Upper lobe of left lung (tissue), 6 donors: ENCODE measurements around the gene ZC3H8. TPM values are rescaled to one million over a fixed set of nuclear protein-coding genes. Genes with fewer than 3 reads are reported as not detected.

Experiments used
- ATAC-seq, 2 donors: fragments of 200-7000 bp; cut with Tn5 transposase; one replicate each; pipeline ENCODE4 v1.9.1; 2022; ENCODE audit warnings: mild to moderate bottlenecking in 2 of 2, moderate library complexity in 2 of 2; ENCODE audit not compliant: low FRiP score in 2 of 2
- DNase-seq, 2 donors: peaks; one replicate each; pipeline ENCODE4 v3.0.0-alpha.2; 2019 to 2020
- H3K27ac ChIP-seq, 4 donors: fragments of 200-600 bp; sonication (generic); one replicate each; pipeline ENCODE4 v1.5.1; 2016 to 2019
- H3K27me3 ChIP-seq, 4 donors: fragments of 200-600 bp; sonication (generic); one replicate each; pipeline ENCODE4 v1.5.1; 2017 to 2019
- H3K36me3 ChIP-seq, 4 donors: fragments of 200-600 bp; sonication (generic); one replicate each; pipeline ENCODE4 v1.5.1; 2016 to 2019
- H3K4me1 ChIP-seq, 4 donors: fragments of 200-600 bp; sonication (generic); one replicate each; pipeline ENCODE4 v1.5.1; 2018 to 2019
- H3K4me3 ChIP-seq, 4 donors: fragments of 200-600 bp; sonication (generic); one replicate each; pipeline ENCODE4 v1.5.1; 2017 to 2019; ENCODE audit warnings: mild to moderate bottlenecking in 2 of 4, moderate library complexity in 1 of 4
- H3K9me3 ChIP-seq, 4 donors: fragments of 200-600 bp; sonication (generic); one replicate each; pipeline ENCODE4 v1.5.1; 2018 to 2019
- CTCF ChIP-seq, 6 experiments: fragments of 450-650 bp in 4 of 6; fragments of 200-600 bp in 2 of 6; sonication (generic) in 2 of 6; IDR thresholded peaks; one replicate each; pipeline ENCODE4 v1.5.1; 2016 to 2019; ENCODE audit warnings: antibody characterized with exemption in 6 of 6
- EP300 ChIP-seq, 4 donors: sonication (generic); formaldehyde crosslinking; IDR thresholded peaks; one replicate each; pipeline ENCODE4 v1.5.1; 2017; ENCODE audit warnings: antibody characterized with exemption in 4 of 4, control low read depth in 2 of 4
- POLR2A ChIP-seq, 4 donors: fragments of 450-650 bp; IDR thresholded peaks; one replicate each; pipeline ENCODE4 v1.5.1; 2016 to 2017; ENCODE audit warnings: antibody characterized with exemption in 4 of 4, mild to moderate bottlenecking in 2 of 4
- POLR2AphosphoS5 ChIP-seq, 2 donors: sonication (generic); formaldehyde crosslinking; IDR thresholded peaks; one replicate each; pipeline ENCODE4 v1.5.1; 2017; ENCODE audit warnings: antibody characterized with exemption in 2 of 2
- WGBS, 2 donors: methylation state at CpG; one replicate each; pipeline ENCODE4 v1.1.5; 2017 to 2018; 5-methylcytosine and 5-hydroxymethylcytosine counted together
- total RNA-seq, 6 donors: library from RNA; depleted of rRNA in 4 of 6; stranded (reverse); fragments of >200 nt in 4 of 6; gene quantifications; one replicate each; pipeline versions ENCODE4 v1.1.0 to v1.2.1, GENCODE V29; 2016 to 2021
- donor health status: DM: no; HTN: no; CAD: no; lungs with moderate emphysema.
- donor health status: DM: no; HTN: yes; CAD: no; lungs with severe emphysema.

Gene ZC3H8
- total RNA-seq, 6 donors from 2014 or later, result 4.3 to 92.2 (median 10.1) TPM

GRCh38 chr2:112166806-112167499 is 87.9 kb downstream of the ZC3H8 start:
- Histone ChIP-seq H3K9me3 (no peaks in the 10 kb centered on the region), H3K4me3 (no peak overlapping the region), H3K27me3 (no peaks in the 10 kb centered on the region), H3K36me3 (no peaks in the 10 kb centered on the region), H3K27ac (no peak overlapping the region), H3K4me1 (no peaks in the 10 kb centered on the region)
- no peak for TF ChIP-seq CTCF (IDR thresholded peaks at IDR 0.05)
- TF ChIP-seq POLR2AphosphoS5 (IDR thresholded peaks at IDR 0.05), result no peak
- no peak for TF ChIP-seq EP300 (IDR thresholded peaks at IDR 0.05)
- no peak for TF ChIP-seq POLR2A (IDR thresholded peaks at IDR 0.05)
- ATAC-seq (no peak), DNase-seq (no peak)
- 87% methylated on average over 13 to 14 of the region's 14 CpGs for WGBS, 2 donors

- no peaks in the 10 kb centered on the region for H3K4me1 ChIP-seq
- H3K36me3 ChIP-seq, result no peaks in the 10 kb centered on the region
- H3K4me3 ChIP-seq, result no peak overlapping the region
- no peaks in the 10 kb centered on the region for H3K27me3 ChIP-seq
- no peak for TF ChIP-seq POLR2A (IDR thresholded peaks at IDR 0.05)
- no peak for TF ChIP-seq POLR2AphosphoS5 (IDR thresholded peaks at IDR 0.05)
- no peak for TF ChIP-seq CTCF (IDR thresholded peaks at IDR 0.05)
- no peak for TF ChIP-seq EP300 (IDR thresholded peaks at IDR 0.05)
- DNase-seq (no peak), ATAC-seq (no peak)
- no peaks in the 10 kb centered on the region for H3K9me3 ChIP-seq
- WGBS, 2 donors, result 87 to 94% methylated on average over 2 to 4 of the region's 4 CpGs
- no peak overlapping the region for H3K27ac ChIP-seq
Observed at GRCh38 chr2:112165296-112165695, 89.5 kb downstream of the ZC3H8 start.

- ATAC-seq, result no peak
- no peak overlapping the region for H3K27ac ChIP-seq
- WGBS, 2 donors, result 88 to 100% methylated on average over 5 to 11 of the region's 11 CpGs
- H3K36me3 ChIP-seq, result no peaks in the 10 kb centered on the region
- no peaks in the 10 kb centered on the region for H3K27me3 ChIP-seq
- TF ChIP-seq CTCF (IDR thresholded peaks at IDR 0.05) (no peak), POLR2A (IDR thresholded peaks at IDR 0.05) (no peak), EP300 (IDR thresholded peaks at IDR 0.05) (no peak), POLR2AphosphoS5 (IDR thresholded peaks at IDR 0.05) (no peak)
- no peaks in the 10 kb centered on the region for H3K4me1 ChIP-seq
- H3K4me3 ChIP-seq, result no peak overlapping the region
- DNase-seq, result no peak
- no peaks in the 10 kb centered on the region for H3K9me3 ChIP-seq
Observed at GRCh38 chr2:112164876-112165275, 90.0 kb downstream of the ZC3H8 start.

- 63 to 80% methylated on average over 9 of the region's 9 CpGs for whole genome bisulfite sequencing, 2 donors
- ATAC-seq, result no peak
Observed at GRCh38 chr2:112163541-112163981, 91.3 kb downstream of the ZC3H8 start.

More at GRCh38 chr2:112163541-112163981, 91.3 kb downstream of the ZC3H8 start:
- Histone ChIP-seq H3K36me3 (no peaks in the 10 kb centered on the region), H3K4me3 (no peak overlapping the region), H3K9me3 (no peaks in the 10 kb centered on the region), H3K27me3 (no peaks in the 10 kb centered on the region), H3K4me1 (no peaks in the 10 kb centered on the region), H3K27ac (no peak overlapping the region)
- DNase-seq, result no peak
- no peak for TF ChIP-seq EP300 (IDR thresholded peaks at IDR 0.05)
- TF ChIP-seq CTCF (IDR thresholded peaks at IDR 0.05), result no peak
- no peak for TF ChIP-seq POLR2A (IDR thresholded peaks at IDR 0.05)
- TF ChIP-seq POLR2AphosphoS5 (IDR thresholded peaks at IDR 0.05), result no peak
